GM19372 (cell line): Measurements from ENCODE around the gene AK8.

Experiments used
- ATAC-seq: cut with Tn5 transposase; IDR thresholded peaks from one replicate; pipeline ENCODE4 v1.9.1; 2021; ENCODE audit warnings: mild to moderate bottlenecking, low read depth, moderate library complexity; ENCODE audit not compliant: unreplicated experiment

AK8 gene

DNA sequence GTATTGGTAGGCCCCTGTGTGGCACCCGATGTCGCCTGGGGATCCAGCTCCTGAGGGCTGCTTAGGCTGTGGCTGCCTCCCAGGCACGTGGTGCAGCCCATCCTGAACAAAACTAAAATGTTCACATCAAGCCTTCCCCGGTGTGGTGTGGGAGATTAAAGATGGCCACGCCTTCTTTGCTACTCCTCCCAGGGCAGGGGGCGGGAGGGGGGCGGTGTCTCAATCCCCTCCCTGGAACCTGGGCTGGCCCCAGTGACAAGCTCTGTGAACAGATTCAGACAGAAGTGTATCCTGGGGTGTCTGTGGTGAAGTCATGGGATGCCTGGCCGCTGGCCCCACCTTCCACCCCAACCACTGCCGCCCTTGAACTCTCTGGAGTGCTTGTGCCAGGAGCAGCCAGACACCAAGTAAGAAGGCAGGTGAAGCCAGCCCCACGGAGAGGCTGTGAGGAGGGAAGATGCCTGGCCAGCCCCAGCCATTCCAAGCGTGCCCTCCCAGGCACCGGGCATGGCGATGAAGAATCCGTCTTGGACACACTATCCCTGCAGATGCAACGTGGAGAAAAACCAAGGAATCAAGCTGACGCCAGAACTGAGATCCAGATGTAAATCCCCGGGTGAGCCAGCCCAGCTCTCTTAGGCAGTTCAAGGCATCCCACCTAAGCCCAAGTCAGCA, 75.8 kb downstream of the AK8 start:
- no peak for ATAC-seq

DNA sequence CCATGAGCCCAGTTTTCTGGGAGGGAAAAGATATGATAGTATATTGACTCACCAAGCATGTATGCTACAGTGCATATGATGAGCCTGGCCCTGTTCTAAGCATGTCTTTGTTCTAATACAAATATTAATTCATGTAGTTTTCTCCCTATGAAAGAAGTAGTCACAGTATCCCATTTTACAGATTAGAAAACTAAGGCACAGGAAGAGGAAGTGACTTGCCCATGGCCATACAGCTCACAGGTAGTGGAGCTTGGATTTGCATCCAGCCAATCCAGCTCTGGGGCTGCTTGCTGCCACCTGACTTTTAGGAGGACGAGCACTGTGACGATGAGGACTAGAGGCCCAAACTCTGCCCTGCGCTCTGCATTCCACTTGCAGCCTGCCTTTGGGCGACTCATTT, 76.4 kb downstream of the AK8 start:
- no peak for ATAC-seq

DNA sequence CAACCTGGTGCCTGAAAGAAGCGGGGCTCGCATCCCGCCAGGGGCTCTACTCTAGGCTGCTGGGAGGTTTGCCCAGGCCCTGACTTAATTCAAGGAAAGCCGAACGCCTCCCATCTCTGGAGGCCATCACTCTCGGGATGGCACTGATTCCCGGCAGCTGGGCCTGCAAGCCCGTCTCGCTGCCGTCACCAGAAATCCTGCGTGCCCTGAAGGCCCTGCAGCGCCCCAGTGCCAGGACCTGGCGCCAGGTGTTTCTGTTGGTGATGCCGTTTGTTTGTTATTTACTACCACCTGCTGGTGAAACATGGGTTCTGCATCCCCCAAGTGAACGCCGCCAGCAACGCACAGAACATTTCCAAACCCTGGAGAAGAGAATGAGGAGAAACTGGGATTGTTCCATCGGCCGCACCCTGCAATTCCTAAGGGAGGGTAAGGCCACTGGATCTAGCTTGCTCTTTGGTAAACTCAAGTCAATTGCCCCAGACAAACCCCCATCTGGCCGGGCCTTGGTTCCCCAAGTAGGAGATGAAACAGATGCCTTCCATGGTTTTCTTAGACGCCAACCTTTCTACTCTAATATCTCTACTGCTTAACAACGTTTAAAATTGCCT, 77.9 kb downstream of the AK8 start:
- no peak for ATAC-seq

DNA sequence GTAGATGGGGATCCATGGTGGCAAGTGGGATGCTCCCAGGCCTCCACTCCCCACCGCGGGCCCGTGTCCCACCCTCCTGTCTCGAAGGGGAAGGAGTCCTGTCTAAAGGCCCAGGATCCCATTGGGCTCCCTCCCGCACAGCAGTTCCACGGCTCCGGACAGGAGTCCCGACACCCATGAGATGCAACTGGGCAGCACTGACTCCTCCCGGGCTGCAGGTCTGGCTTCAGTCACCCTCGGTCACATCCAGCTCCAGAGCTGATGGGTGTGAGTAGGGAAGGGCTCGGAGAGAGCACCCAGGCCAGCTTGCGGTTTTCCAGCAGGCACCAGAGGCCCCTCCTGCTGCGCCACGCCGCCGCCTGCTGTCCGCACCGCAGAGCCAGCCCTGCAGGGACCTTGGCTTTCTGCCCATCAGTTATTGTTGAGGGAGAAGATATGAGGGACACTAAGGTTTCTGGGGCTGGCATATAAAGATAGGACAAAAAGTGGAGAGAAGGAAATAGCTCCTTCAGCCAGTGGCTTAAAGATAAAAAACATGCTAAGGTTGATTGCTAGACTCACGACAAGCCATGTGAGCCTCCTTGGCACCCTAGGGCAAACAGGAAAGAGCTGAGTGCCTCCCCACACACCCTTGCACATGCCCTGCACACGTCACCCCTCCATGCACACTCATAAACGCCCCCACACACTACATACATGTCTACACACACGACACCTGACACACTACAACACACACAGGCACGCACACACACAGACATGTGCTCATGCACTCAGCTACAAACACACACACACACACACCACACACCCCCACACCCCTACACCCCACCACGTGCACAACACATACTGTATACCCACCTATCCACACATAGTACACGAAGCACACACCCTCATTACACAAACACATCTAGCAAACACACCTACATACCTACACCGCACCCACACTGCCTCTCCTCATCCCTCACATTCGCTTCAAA, 79.0 kb downstream of the AK8 start:
- no peak for ATAC-seq

DNA sequence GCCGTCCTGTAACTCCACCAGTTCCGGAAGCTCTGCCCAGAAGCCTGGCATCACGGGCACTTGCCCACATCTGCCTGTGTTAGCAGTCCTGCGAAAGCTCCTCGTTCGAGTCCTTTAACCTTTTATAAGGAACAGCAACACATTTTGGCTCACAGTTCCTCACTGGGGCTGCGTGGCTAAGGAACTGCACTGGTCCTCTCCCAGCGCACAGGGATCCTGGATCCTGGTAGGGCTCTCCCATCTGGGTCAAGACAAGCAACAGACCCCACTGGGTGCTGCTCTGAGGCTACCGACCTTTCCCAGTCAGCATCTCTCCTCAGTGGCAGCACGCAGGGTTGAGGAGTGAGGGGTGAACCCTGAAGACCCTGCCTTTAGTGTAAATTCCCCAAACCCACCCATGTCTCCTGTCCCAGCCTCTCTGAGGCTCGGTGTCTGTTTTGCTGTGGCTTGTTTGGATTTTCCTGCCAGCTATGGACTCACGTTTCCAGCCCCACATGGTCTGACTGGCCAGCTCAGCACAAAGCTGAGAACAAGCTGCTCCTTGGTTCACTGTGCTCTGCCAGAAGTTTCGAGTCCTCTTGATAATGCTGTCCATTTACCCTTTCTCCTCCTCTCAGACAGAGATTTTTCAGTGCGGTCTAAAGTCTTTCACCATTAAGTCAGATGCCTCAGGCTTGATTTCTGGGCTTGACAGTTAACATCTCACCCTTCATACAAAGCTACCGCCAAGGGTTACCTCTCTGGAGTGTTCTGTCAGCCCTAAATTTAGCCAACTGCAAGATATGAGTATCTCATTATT, 80.0 kb downstream of the AK8 start:
- ATAC-seq = no peak

DNA sequence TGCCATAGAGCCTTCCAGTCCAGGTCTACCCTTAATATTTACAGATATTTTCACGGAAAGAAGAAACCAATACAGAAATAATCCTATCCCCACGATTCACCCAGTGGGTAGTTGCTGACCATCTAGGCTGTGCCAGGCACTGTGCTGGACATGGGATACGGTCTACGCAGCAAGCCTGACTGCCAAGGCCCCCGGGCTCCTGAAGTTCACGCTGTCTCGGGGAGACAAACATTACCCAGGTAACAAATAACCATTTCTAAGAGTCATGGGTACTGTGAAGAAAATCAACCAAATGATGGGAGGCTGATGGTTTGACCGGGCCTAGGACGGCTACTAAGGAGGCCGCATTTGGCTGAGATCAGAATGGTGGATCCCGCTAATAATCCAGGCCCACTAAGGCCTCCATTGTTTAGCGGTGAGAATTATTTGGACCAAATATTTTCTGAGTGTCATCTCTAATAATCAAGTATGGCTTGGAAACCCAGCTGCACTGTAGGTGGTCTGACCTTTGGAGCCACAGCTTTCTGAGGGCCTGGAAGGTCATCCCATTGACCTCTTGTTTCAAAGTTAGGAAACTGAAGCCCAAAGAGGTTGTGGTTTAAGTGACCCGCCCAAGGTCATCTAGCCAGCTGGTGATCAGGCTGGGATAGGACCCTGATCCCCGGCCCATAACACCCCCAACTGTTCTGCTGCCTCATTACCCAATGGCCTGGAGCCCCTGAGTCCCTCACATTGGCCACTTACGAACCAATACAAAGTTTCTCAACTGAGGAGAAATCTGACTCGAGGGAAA, 82.4 kb downstream of the AK8 start:
- ATAC-seq = no peak

DNA sequence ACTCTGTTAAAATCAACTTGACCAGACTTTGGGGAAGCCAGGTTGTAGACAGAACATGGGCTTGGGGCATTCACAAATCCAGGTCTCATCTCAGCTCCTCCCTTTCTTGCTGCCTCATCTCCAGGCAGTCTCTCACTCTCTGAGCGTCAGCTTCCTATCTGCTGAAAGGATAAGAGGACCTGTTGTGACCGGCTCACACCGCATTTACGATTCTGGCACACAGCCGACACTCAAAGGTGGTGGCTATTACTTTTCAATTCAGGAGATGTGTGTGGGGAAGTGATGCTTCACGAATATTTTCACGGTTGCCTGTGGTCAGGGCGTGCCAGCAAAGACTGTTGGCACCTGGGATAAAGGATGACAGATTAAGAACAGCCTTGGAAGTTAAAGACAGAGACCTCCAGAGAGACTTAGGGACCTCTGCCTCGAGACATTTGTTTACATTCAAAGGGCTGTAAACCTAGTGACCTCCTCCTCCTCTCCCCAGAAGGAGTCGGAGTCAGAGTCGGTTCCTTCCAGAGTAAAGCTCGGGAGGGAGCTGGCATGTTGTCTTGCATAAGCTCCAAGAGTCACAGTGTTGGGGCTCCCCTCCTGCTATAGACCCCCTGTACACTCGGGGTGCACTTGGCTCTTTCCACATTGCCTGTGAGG, 83.2 kb downstream of the AK8 start:
- ATAC-seq = no peak

DNA sequence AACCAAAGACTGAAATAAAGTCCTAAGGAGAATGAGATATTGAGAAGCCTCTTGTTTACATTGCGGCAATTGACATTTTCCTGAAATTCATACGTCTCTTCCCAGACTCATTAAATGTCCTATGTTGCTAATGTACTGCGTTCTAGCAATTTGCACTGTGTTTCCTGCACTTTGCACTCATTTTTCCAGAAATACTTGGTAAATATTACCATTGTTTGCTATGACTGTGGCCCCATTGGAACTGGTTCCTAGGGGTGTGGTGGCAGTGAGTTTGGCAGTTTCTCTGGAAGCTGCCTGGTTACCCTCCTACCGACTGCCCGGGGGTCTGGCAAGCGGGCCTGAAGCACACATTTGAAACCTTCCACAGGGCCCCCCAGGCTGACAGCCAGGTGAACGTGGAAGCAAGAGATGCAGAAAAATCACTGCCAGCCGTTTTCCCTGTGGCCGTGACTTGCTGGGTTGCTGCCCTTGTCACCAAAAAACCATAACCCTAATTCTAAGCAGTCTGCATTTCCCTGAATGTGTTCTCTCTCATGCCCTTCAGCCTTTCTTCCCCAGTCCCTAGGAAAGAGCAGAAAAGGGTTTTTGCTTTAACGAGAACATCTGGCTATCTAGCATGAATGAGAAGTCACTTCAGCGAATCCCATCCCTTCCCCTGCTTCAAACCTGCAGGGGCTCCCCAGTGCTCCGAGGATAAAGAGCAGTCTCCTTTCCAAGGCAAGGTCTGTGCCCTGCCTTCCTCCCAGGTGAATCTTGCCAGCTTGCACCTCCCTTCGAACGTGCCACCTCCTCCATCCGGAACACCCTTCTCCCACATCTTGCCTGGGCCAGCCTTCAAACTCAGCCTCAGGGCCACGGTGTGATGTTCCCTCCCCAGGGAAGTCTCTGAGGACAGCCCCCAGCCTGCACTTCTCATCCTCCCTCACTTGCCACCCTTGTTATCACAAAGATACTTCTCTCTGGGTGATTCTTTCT, 84.2 kb downstream of the AK8 start:
- no peak for ATAC-seq

DNA sequence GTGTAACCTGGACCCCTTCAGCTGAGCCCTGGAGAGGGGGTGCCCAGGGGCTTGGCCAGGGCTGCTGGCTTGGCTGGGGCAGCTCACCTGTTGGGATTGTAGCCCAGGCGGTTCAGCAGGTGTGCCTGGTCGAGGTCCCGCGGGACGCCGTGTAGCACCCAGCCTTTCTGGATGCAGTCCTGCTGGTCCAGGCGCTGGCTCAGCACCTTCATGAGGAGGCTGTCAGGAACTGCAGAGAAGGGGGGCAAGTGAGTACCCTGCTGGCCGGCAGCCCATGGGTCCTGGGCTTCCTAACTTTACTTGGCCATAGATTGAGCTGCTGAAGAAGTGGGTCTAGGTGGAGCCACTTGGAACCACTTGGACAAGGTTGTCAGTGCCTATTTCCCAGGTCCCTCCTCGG, 85.5 kb downstream of the AK8 start:
- no peak for ATAC-seq

DNA sequence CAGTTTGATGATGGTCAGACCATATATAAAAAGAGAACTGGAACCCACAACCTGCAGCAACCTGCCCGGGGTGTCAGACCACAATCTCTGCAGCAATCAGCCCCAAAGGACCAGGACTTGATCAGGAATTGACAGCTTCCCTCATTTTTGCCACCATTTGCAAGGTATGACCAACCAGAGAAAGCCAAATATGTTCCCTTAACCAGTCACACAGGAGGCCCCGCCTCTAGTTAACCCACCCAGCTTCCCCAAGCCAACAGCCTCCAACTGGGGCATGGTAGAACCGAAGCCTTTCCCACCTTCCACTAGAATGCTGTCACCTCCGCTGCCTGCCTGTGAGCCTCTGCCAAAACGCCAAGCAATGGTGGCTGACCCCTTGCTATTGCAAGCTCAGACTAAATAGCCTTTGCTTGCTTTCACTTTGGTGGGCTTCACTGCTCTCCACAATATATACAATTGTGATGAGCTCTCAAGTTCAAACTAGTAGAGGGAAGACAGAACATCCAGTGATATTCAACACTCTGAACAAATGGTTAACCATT, 86.3 kb downstream of the AK8 start:
- no peak for ATAC-seq

DNA sequence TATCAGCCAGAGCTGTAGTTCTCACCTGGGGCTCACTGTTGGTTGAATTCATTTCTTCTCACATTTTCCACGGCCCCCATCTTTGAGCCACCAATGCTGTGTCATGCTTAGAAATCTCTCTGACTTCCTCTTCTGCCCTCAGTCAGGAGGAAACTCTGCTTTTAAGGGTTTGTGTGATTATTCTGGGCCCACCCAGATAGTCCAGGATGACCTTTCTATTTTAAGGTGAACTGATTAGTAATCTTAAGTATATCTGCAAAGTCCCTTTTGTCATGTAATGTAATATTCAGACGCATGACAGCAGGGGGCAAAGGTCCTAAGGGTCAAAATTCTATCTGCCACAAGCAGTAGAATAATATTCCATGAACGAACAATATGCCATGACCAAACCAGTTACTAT, 88.4 kb downstream of the AK8 start:
- no peak for ATAC-seq

DNA sequence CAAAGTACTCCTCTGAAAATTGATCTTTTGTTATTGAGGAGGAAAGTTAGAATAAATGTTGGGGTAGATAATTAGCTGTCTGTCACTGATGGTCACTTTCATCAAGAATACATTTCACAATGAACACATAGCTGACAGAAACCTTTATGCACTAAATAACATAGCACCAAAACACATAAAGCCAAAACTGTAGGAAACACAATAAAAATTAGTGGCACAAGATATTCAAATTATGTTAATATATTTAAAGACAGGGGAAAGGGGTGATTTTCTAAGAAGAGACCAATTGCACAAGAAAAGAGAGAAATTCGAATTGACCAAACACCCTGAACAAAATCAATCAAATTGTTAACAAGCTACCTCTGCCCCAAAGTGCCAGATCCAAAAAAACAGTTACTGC, 89.7 kb downstream of the AK8 start:
- ATAC-seq = no peak

DNA sequence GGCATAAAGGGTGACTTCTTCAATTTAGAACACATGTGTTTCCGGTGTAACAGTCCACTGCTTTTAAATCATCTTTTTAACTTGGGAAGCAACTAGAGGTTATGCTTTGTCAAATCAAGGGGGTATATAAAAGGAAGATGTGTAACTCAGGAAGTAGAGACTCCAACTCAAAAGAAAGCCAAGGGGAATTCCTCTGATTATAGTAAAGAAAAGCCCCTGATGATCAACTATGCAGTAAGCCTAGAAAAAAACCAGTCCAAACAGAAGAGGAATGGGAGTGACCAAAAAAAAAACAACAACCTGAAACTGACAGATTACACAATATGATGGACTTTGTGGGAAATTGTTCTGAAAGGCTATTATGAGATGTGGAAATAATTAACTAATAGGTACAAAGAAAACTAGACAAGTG, 90.3 kb downstream of the AK8 start:
- no peak for ATAC-seq

DNA sequence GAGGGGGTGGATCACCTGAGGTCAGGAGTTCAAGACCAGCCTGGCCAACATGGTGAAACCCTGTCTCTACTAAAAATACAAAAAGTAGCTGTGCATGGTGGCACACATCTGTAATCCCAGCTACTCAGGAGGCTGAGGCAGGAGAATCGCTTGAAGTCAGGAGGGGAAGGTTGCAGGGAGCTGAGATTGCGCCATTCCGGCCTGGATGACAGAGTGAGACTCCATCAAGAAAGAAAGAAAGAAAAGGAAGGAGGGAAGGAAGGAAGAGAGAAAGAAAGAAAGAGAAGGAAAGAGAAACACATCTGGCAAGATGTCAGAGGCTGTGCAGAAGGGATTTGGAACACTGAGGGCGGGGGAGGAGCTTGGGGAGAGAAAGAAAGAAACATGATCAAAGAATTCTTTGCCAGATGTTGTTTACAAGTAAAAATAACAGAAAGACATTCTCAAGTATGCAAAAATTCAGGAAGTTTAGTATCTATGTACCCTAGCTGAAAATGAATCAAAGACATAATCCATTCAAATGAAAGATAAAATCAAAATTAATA, 93.7 kb downstream of the AK8 start:
- no peak for ATAC-seq

DNA sequence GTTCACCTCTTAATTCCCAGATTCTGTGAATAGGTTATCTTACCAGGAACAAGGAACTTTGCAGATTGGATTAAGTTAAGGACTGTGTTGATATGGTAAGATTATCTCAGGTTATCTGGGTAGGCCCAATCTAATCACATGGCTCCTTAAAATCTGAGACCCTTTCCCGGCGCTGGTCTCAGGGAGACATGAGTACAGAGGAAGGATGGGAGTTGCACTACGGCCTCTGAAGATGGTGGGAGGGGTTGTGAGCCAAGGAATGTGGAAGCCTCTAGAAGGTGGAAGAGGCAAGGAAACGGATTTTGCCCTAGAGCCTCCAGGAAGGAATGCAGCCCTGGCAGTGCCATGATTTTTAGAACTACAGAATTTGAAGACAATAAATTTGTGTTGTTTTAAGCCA, 95.1 kb downstream of the AK8 start:
- ATAC-seq = no peak

DNA sequence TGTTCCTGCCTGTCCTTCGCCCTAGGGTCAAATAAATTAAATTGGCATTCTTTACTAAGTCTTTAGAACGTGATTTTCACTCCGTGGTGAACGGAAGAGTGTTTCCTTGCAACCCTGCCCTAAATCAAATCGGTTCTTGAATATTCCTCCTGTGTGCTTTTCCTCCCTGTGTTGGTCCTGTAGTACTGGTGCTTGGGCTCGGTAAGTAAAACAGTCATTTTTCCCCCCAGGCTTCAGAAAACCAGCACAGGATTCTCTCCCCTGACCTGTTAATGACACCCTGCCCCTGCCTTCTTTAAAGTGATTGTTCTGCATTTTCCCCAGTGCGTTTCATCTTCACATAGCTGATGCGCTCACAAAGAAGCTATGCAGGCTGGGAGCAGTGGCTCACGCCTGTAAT, 96.0 kb downstream of the AK8 start:
- no peak for ATAC-seq

DNA sequence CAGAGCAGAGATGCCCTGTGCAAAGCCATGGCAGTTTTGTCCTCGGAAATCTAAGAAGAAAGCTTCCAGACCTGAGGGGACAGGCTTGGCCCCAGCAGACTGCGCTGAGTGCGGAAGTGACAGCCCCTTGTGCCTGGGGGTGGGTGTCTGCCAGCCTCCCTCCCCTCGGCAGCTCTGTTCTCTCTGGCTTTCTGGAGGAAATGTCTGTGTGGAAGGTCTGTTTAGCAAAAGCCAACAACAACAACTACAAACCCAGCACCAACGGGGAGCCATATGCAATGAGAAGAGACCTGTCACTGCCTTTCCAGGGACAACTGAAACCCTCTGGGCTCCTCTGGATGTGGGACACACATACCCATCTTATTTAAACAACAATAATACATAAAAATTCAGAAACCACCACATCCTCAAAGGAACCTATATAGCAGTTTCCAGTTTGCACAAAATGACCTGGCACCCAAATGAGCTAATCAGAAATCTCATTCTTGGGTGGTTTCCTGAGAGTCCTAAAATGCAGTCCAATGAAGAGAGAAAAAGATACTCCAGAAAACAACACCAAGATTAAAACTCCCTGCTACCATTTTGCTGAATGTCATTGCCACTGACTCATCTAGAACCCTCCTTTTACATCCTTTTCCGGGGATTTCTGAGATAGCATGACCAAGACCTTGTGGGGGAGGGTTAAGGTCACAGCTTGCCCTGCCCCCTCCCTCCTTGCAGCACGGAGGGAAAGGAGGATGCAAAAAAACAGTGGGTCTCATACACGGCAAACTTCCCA, 97.7 kb downstream of the AK8 start:
- ATAC-seq = no peak
